ENCODE data around the gene DGCR2.

DNA sequence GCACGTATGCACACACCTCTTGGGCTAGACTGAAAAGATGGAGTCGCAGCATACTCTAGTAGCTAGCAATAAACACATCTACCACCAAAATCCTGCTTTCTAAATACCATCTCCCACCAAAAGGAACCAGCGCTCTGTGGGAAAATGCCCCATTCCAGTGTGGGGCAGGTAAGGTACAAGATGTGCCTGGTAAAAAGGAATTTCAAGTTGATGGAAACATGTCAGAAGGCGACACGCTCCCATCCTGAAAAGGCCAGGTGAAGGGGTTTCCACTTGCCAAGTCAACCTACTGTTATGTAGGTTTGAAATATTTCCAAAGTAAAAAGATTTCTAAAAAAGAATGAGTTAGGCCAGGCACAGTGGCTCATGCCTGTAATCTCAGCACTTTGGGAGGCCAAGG lies 8.8 kb downstream of the DGCR2 start:
- TF ChIP-seq CTCF (IDR thresholded peaks at IDR 0.05): no peak
- TF ChIP-seq POLR2A (IDR thresholded peaks at IDR 0.05): no peak
